Stimulated activated CD8-positive, alpha-beta memory T cell treated with anti-CD3 and anti-CD28 coated beads, Interleukin-7, amount 100 ng/mL, for 48 hours (primary cell): ENCODE results near the gene LRFN5.
"Not testable (repeated sequence)": the region's sequence is repeated elsewhere in the genome, so short reads cannot be mapped to it uniquely, and the experiment has no call there.

Experiments used
- DNase-seq, 2 donors: peaks; one replicate each; pipeline ENCODE4 v3.0.0-alpha.2; 2020; ENCODE audit warnings: low read depth in 1 of 2; ENCODE audit errors: extremely low read depth in 1 of 2

LRFN5 gene

GRCh38 chr14:41636492-41637392 lies 30.1 kb downstream of the LRFN5 start:
- no peak for DNase-seq

- no peak for DNase-seq
These were observed 35.0 kb downstream of the LRFN5 start for GRCh38 chr14:41641690-41642089.

- no peak for DNase-seq
These were observed 35.7 kb downstream of the LRFN5 start for GRCh38 chr14:41642367-41642766.

GRCh38 chr14:41642789-41643188 lies 36.1 kb downstream of the LRFN5 start:
- DNase-seq, result no peak

GRCh38 chr14:41644606-41645005 lies 37.9 kb downstream of the LRFN5 start:
- no peak for DNase-seq

GRCh38 chr14:41650802-41651201 lies 44.1 kb downstream of the LRFN5 start:
- no peak for DNase-seq

- no peak for DNase-seq
These were observed 47.5 kb downstream of the LRFN5 start for GRCh38 chr14:41654196-41654595.

- no peak for DNase-seq
These were observed 56.2 kb downstream of the LRFN5 start for GRCh38 chr14:41662780-41663472.

- no peak for DNase-seq
These were observed 56.8 kb downstream of the LRFN5 start for GRCh38 chr14:41663473-41663850.

- DNase-seq, result no peak
These were observed 59.6 kb downstream of the LRFN5 start for GRCh38 chr14:41666301-41666700.

GRCh38 chr14:41668356-41668755 lies 61.7 kb downstream of the LRFN5 start:
- no peak for DNase-seq

GRCh38 chr14:41673601-41674000 lies 66.9 kb downstream of the LRFN5 start:
- DNase-seq, result not testable (repeated sequence)

GRCh38 chr14:41674511-41674971 lies 67.9 kb downstream of the LRFN5 start:
- DNase-seq, result not testable (repeated sequence)

- DNase-seq, result no peak
These were observed 92.8 kb downstream of the LRFN5 start for GRCh38 chr14:41699486-41699885.

- no peak for DNase-seq
These were observed 111.9 kb downstream of the LRFN5 start for GRCh38 chr14:41718477-41719166.

GRCh38 chr14:41739203-41739602 lies 132.5 kb downstream of the LRFN5 start:
- DNase-seq, result no peak

- DNase-seq, result no peak
These were observed 136.5 kb downstream of the LRFN5 start for GRCh38 chr14:41743140-41743539.

- no peak for DNase-seq
These were observed 142.8 kb downstream of the LRFN5 start for GRCh38 chr14:41749429-41749828.

- not testable (repeated sequence) for DNase-seq
These were observed 143.9 kb downstream of the LRFN5 start for GRCh38 chr14:41750575-41750974.

GRCh38 chr14:41758011-41758665 lies 151.5 kb downstream of the LRFN5 start:
- DNase-seq, result no peak

- no peak for DNase-seq
These were observed 154.5 kb downstream of the LRFN5 start for GRCh38 chr14:41761204-41761603.
